HG03469 (cell line): ENCODE measurements around the gene SH2D4B.
"Not testable (repeated sequence)": the region's sequence is repeated elsewhere in the genome, so short reads cannot be mapped to it uniquely, and the experiment has no call there.

Experiments
- ATAC-seq: cut with Tn5 transposase; IDR thresholded peaks from one replicate; pipeline ENCODE4 v1.9.1; 2021; ENCODE audit warnings: mild to moderate bottlenecking, moderate library complexity, moderate number of reproducible peaks; ENCODE audit not compliant: unreplicated experiment

Gene SH2D4B

DNA sequence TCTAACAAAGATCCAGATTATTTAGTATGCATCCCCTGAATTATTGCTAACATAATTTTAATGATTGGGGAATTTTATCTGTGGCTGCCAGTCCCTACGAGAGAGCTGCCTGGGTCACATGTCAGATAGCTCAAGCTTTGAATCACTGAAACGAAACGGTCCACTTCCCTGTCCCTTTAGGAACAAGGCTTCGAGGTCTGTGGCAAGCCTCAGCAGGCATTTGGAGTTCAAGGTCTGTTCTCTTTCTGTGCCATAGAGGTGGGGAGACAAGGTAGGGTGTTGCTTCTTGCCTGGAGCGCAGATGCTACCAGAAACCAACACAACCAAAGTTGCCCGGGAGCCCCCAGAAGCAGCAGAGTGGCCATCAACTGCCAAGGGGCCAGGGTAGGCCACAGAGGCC lies 13.9 kb upstream of the SH2D4B start:
- ATAC-seq: no peak

DNA sequence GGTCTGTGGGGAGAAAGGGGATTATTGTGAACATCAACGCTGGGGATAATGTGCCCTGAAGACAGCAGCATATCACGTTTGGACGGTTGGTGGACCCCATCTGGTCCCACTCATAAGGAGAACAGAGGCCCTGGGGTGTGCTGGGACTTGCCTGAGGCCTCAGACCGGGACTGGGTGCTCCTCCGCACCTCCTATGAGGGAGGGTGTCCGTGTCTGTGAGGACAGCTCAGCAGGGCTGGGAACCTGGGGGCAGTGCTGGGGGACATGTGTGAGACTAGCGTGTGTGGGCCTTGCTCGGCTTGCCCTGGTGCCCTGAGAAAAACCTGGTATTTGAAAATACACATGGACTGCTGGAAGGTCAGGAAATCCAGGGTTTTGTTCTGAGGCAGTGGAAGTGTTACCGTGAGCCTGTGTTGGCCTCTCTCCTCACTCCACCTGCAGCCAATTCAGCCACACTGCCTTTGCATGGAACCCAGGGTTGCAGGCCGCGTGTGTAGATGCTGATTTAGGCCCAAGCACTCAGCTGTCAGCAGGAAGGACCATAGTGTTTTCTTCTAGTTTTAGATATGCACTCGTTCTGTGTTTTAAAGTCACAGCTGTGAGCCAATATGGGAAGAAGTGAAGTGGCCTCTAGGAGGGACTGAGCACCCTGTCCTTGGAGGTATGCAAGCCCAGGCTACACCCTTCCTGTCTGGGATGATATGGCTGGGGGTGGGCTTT lies 13.4 kb upstream of the SH2D4B start:
- ATAC-seq: no peak

DNA sequence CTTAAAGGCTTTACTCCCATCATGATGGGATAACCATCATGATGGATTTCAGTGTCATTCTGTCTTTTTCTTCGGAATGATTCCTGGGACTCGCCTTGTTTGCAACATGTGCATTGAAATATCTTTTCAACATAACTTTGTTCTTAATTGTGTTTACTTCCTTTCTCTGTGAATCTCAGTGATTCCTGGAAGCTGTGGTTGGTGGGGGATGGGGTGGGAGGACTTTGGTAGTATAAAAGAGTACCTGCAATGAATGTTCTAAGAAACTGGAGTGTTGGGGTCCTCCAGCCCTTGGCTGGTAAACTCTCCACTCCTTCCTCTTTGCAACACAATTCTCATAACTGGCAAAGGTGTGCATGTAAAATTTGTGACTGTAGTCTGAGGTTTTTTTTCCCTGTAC lies 11.5 kb upstream of the SH2D4B start:
- ATAC-seq: no peak

DNA sequence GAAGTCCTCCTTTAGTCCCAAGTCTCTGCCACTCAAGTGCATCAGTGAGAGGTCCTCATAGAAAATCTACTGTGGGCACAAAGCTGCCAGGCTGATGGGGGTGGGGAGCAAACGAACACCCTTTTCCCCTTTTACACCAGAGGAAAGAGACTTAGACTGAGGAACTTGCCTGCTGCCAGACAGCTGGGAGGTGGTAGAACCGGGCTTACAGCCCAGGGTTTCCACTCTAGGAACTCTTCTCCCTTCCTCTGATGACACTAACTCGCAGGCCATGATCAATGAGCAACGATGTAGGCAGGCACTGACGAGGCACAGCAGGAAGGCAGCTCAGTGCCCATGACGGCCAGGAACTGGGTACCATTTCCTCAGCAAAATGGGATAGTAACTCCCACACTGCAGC lies 11.0 kb upstream of the SH2D4B start:
- no peak for ATAC-seq

DNA sequence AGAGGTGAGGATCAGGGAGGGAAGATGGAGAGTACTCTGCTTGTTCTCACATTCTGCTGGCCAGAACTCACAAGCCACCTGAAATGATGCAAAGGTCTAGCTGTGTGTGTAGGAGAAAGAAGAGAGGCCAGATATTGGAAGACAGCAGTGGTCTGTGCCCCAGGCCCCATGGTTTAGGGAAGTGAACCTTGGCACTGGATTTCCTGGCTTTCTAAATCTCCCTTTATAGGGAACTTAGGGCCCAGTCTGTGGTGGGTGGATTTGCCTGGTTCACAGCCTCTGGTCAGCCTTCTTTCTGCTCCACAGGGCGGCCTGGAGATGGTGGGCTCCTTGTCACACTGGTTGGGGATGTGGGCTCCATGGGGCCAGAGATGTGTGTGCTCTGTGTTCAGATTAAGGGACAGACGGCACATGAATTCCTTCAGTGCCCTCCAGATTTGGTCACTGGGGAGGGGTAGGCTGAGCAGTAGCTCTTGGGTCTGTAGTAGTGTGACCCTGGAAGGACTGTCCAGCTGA lies 9.5 kb upstream of the SH2D4B start:
- ATAC-seq: no peak

DNA sequence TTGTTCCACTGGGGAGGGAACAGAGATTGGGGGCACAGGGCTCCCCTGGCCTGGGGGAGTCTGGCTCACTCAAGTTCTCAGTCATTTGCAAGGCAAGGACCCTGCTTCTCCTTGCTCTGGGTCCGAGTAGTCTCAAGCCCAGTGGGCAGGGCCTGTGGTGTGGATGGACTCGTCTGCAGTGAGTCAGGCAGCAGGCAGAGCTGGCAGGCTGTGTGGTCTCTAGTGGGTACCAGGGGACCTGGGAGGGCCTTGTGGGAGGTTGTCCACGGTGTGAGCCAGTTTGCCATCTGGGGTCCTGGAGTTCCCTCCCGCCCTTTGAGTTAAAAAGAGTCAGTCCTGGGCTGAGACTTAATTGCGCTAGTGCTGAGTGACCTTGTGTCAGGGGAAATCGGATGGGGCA lies 8.8 kb upstream of the SH2D4B start:
- ATAC-seq: no peak

DNA sequence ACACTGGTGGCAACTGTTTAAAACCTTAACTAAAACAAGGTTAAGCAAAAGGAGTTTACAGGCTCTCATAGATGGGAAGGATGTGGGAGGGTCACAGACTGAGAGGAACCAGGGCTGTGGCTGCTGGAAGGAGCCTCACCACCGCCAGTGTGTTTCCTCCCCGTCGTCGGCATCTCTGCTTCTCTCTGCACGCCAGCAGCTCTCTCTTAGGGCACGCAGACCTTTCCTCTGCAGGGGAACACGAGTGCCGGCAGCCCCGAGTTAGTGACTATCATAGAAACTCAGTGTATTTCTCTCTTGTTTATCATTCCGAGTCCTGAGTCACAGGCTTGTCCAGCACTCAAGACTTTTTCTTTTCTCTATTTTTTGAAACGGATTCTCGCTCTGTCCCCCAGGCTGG lies 8.1 kb upstream of the SH2D4B start:
- ATAC-seq: no peak

DNA sequence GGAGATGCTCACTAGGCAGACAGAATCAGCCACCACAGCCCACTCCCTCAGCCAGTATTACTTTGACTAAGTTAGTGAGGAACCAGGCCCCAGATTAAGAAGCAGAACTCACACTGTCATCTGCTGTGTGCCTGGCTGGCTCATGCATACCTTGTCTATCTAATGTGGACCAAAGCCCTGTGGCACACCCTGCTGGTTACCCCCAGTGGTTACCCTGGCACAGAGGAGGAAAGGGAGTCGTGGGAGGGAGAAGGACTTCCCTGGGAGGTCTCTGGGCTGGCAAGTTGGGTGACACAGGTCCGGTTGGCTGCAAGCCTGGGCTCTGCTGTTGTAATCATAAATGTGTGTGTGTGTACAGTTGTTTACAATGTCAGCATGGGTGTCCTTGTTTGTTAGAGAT lies 7.5 kb upstream of the SH2D4B start:
- ATAC-seq: peak; percentile 74

DNA sequence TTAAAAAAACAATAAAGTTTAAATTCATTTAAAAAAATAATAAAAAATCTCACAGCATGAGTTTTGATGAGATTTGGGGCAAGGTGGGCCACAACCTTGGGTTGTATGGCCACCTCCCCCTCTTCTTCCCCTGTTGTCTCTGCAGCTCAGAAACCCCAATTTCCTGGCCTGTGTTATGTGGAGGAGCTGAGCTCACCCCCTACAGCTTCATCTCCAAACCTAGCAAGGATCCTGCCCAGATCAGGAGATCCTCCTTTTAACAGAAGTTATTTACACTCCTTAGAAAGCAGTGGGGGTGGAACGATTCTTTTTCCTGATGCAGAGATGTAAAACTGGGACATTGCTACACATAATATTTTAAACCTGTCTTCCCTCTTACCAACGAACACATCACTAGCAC lies 6.9 kb upstream of the SH2D4B start:
- ATAC-seq: no peak

DNA sequence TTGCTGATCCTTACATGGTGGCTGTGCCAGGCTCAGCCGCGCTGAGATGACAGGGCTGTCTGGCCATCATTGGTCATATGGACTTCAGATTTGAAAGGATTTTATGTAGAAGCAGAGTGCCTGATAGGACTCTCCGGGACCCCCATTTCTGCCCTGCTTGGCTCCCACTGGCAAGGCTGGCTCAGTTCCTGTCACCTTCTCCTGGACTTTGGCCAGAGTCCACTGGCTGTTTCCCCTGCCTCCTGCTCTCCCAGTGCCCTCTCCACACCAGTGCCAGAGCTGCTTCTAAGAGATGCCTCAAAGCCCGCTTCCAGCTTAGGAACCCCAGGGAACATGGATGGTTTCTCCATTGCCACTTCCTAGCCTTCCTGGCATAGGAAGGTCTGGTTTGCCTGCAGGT lies 5.1 kb upstream of the SH2D4B start:
- no peak for ATAC-seq

DNA sequence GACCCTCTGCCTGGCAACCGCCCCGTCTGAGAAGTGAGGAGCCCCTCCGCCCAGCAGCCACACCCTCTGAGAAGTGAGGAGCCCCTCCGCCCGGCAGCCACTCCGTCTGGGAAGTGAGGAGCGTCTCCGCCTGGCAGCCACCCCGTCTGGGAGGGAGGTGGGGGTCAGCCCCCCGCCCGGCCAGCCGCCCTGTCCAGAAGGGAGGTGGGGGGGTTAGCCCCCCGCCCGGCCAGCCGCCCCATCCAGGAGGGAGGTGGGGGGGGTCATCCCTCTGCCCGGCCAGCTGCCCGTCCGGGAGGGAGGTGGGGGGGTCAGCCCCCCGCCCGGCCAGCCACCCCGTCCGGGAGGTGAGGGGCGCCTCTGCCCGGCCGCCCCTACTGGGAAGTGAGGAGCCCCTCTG lies 3.6 kb upstream of the SH2D4B start:
- not testable (repeated sequence) for ATAC-seq

DNA sequence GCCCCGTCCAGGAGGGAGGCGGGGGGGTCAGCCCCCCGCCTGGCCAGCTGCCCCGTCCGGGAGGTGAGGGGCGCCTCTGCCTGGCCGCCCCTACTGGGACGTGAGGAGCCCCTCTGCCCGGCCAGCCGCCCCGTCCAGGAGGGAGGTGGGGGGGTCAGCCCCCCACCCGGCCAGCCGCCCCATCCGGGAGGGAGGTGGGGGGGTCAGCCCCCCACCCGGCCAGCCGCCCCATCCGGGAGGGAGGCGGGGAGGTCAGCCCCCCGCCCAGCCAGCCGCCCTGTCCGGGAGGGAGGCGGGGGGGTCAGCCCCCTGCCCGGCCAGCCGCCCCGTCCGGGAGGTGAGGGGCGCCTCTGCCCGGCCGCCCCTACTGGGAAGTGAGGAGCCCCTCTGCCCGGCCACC lies 3.1 kb upstream of the SH2D4B start:
- not testable (repeated sequence) for ATAC-seq

DNA sequence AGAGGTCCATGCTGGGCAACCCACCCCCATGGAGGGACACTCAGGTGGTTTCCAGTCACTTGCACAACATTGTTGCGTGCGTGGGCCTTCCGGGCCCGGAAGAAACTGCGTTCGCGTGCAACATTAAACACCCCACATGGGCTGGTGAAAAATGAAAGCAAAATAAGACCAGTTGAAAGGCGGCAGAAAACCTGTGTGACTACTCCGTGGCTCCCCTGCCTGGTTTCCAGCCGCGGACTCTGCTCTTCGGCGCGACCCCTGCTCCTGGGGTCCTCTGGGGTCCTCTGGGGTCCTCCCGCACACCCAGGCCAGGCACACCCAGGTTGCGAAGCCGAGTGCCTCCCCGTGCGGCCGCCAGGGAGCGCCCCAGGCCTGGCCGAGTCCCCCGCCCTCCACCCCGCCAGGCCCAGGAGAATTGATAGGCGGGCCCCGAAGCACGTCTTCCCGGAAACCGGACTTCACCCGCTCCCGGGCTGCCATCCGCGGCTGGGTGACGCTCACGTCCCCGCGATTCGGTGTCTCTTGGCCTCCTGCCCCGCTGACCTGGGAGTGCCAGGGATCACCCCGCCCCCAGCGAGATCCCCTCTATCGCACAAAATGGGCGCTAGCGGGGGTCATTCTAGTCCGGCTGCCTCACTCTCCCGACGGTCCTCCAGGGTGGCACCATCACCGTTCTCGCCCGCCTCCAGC lies 1.9 kb upstream of the SH2D4B start:
- ATAC-seq: peak; percentile 61

DNA sequence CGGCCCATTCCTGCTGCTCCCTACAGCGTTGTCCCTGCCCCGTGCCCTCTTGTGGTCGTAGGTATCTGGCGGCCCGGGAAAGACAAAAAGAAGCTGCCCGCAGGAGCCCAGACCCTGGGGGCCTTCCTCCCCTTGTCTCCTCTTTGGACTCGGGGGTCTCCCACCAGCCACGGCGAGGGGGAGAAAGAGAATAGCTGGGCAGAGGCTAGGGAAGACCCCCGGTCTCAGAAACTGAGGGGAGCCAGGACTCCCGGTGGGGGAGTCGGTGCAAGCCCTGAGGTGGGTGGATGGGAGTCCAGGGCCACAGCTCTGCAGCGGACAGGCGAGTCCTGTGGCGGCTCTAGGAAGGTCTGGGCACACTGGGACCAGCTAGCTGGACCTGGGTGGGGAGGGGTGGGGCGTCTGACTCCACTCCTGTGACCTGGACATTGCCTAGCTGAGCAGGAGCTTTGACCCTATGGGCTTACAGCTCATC lies 1.3 kb upstream of the SH2D4B start:
- ATAC-seq: no peak

DNA sequence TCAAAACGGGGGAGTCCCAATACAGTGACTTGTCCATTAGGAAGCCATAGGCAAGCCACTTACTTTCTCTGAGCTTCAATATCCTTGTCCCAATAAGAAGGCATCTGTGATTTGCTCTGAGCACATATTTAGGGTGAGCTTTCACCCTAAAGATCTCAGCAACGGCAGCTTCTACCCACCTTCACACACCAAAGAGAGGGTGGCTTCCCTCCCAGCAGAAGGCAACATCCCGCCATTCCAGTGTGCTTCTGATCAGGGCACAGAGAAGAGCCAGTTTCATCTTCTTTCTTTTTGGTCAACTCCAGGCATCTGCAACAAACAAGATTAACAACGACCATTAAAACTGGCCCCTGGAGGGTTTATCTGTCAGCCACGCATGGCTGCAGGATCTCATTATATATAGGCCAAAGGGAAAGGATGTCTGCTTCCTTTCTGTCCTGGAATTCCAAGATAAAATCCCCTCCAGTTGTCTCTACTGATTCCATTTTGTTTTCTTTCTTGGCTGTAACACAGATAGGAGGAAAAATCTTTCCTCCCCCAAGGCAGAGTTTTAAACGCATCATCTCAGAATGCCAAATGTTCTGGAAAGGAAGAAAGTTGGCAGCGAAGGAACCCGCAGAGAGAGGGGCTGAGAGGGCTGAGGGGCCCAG lies 491 bp upstream of the SH2D4B start:
- no peak for ATAC-seq

DNA sequence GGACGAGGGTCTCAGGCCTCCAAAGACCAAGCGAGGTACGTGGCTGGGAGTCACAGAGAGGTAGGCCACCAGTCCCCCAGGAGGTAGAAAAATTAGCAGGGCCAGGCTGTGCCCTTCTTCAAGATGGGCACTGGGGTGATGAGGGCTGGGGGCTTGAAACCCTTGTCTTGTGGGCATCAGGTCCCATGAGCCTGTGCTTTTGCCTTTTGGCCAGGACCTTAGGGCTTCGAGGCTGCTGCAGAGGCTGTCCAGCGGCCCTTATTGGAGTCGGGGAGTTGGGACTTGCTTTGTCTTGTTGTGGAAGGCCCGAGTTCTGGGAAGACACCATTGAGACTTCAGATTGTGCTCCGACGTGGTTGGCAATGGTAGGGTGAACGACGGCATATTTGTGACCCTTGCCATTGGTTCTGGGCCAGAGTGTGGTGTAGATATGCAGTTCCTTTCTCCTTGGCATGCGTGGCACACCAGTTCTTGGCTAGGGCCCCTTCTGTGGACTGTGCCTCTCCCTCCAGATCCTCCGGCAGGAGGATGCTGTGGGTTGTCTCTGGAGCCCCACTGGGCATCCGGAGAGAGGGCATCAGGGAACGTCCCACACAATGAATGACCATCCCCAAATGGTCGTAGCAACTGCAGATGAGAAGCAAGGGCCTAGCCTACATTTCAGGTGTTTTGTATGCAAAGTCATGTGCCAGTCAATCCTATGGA lies 931 bp downstream of the SH2D4B start:
- no peak for ATAC-seq

DNA sequence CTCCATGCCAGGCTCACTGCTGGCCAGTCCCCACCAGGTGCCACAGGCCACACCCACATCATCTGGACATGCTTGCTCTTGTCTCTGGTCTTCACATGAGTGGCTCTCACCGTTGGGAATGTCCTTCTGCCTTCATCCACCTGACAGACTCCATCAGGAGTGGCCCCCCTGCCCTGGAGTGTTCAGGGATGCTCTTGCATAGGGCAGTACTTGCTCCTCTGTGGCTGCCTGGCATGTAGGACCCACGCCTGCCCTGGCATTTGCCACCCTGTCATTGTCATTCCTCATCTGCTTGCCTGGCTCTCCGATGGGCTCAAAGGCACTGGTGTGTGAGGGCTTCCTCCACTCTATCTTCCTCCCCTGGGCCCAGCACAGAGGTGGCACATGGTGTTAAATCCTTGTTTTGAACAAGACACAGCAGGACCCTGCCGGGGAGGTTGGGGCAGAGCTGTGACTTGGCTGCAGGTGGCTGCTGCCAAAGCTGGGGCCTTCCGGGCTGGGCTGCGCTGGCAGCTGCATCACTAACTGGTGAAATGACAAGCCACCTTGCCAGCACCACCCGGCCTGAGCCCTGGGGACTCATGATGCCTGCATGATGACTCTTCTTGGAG lies 1.8 kb downstream of the SH2D4B start:
- ATAC-seq: no peak

DNA sequence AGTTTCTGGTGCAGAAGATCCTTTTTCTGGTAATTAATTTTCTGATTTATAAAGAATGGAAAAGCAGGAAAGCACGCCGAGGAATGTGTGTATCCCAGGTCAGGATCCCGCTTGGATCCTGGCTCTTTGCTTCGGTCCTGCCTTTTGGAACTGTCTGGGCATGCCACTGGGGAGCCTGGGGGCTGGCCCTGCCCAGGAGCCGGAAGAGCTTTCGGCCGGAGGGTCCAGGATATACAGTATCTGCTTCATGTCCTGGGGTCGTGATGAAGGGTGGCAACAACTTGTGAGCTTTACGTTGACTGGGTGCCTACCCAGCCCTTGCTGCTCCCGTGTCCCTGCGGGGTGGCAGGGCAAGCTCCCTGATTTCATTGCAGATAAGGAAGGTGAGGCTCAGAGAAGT lies 2.4 kb downstream of the SH2D4B start:
- no peak for ATAC-seq

DNA sequence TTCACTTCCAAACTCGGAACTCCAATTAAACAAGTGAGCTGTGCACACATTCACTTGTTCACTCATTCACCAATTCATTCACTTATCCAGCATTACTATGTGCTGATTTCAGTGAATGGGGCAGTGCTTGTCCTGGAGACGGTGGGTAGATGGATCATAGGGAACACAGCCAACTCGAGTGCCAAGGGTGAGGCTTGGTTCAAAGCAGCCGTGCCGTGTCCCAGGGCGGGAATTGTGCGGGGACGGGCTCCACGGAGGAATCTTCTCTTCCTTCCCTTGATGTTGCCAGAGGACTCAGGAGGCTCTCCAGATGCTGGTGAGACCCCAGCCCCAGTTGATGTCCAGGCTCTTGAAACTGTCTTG lies 2.9 kb downstream of the SH2D4B start:
- no peak for ATAC-seq

DNA sequence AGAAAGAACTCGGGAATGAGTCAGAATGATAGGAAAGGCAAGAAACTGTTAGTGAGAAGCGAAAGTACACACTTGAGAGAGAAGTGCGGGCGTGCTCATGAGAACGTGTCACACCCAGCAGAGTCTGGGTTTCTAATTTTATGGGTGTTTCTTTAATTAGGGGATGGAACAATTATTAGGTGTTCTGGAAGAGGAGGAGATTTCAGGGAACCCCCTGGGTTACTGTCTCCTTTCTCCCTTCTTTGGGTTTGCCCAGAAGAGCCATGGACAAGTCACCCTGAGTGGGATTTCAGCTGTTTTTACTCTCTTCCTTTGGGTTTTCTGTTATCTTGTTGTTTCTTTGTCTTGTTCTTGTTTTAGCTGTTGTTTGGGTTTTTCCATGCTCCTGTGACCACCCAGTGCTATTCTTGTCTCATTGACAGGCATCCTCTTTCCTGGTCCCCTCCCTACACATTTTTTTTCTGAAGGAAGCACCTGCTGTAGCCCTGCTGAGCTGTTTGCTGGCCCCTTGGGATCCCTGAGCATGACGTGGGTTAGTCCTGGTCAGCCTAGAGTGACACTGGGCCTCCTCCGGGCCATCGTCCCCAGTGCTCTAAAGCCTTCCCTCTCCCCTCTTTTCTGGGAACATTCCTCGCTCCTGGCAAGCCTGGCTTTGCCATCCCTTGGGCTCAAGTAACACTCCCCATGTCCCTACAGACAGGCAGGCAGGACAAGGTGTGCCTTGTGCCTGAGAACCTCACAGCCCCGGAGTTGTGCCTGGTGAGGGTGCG lies 3.5 kb downstream of the SH2D4B start:
- ATAC-seq: peak; percentile 56
